OCI-LY1 (cell line): ENCODE measurements around the gene ZNF598.

Experiments used
- H2AFZ ChIP-seq: fragments of 200-600 bp; sonication (generic), shearing (Covaris generic); 2 replicates; pipeline ENCODE4 v1.6.0; 2014; ENCODE audit warnings: antibody characterized with exemption, mild to moderate bottlenecking, low read length
- H3F3A ChIP-seq: fragments of 200-600 bp; sonication (generic), shearing (Covaris generic); 2 replicates; pipeline ENCODE4 v1.6.0; 2014; ENCODE audit warnings: mild to moderate bottlenecking, antibody characterized with exemption, low read length, moderate library complexity; ENCODE audit not compliant: insufficient read depth
- H3K27ac ChIP-seq: fragments of 200-600 bp; sonication (generic); 2 replicates; pipeline ENCODE4 v1.5.1; 2014; ENCODE audit warnings: low read length, mixed run types, mild to moderate bottlenecking, low read depth; ENCODE audit not compliant: poor library complexity, severe bottlenecking
- H3K27me3 ChIP-seq: fragments of 200-600 bp; sonication (generic); 2 replicates; pipeline ENCODE4 v1.6.0; 2014; ENCODE audit warnings: antibody characterized with exemption, mild to moderate bottlenecking, low read length, moderate library complexity; ENCODE audit not compliant: insufficient read depth
- H3K36me3 ChIP-seq: fragments of 200-600 bp; sonication (generic); 2 replicates; pipeline ENCODE4 v1.6.1; 2014; ENCODE audit warnings: mild to moderate bottlenecking, antibody characterized with exemption, low read length, moderate library complexity, mixed read lengths; ENCODE audit not compliant: insufficient read depth
- H3K4me1 ChIP-seq: fragments of 200-600 bp; sonication (generic); 2 replicates; pipeline ENCODE4 v1.5.1; 2014; ENCODE audit warnings: mild to moderate bottlenecking, low read length, moderate library complexity; ENCODE audit not compliant: insufficient read depth, severe bottlenecking
- H3K4me2 ChIP-seq: fragments of 200-600 bp; sonication (generic), shearing (Covaris generic); 2 replicates; pipeline ENCODE4 v1.6.1; 2014; ENCODE audit warnings: low read length
- H3K4me3 ChIP-seq: fragments of 200-600 bp; sonication (generic); 2 replicates; pipeline ENCODE4 v1.5.1; 2014; ENCODE audit warnings: low read length, low read depth, mild to moderate bottlenecking, mixed read lengths; ENCODE audit not compliant: poor library complexity, severe bottlenecking
- H3K79me2 ChIP-seq: fragments of 200-600 bp; shearing (Covaris generic); 2 replicates; pipeline ENCODE4 v1.6.1; 2016; ENCODE audit warnings: mixed run types, low read length, mixed read lengths; ENCODE audit not compliant: insufficient read depth
- H3K9ac ChIP-seq: fragments of 200-600 bp; sonication (generic), shearing (Covaris generic); 2 replicates; pipeline ENCODE4 v1.6.1; 2014; ENCODE audit warnings: mild to moderate bottlenecking, low read length, mixed read lengths
- H3K9me2 ChIP-seq: fragments of 200-600 bp; sonication (generic), shearing (Covaris generic); 2 replicates; pipeline ENCODE4 v1.6.1; 2014; ENCODE audit warnings: low read depth, mild to moderate bottlenecking, low read length, mixed read lengths
- H3K9me3 ChIP-seq: fragments of 200-600 bp; shearing (Covaris generic); 2 replicates; pipeline ENCODE4 v1.6.1; 2014; ENCODE audit warnings: low read length, mixed read lengths
- H4K20me1 ChIP-seq: fragments of 200-600 bp; sonication (generic), shearing (Covaris generic); 2 replicates; pipeline ENCODE4 v1.6.0; 2016; ENCODE audit warnings: mild to moderate bottlenecking, low read length; ENCODE audit not compliant: insufficient read depth
- EZH2 ChIP-seq: fragments of 200-600 bp; sonication (generic), shearing (Covaris generic); IDR thresholded peaks from 2 replicates; pipeline ENCODE4 v1.8.0; 2017; ENCODE audit warnings: borderline replicate concordance, mixed run types, mild to moderate bottlenecking, antibody characterized with exemption, low read length, moderate library complexity, mixed read lengths
- TF ChIP-seq, protein P1 (sequence below): fragments of 200-600 bp; sonication (generic), shearing (Covaris generic); IDR thresholded peaks from 2 replicates; pipeline ENCODE4 v1.5.1; 2017; ENCODE audit warnings: mild to moderate bottlenecking, antibody characterized with exemption, low read length, moderate library complexity, mixed read lengths

ZNF598 gene

DNA sequence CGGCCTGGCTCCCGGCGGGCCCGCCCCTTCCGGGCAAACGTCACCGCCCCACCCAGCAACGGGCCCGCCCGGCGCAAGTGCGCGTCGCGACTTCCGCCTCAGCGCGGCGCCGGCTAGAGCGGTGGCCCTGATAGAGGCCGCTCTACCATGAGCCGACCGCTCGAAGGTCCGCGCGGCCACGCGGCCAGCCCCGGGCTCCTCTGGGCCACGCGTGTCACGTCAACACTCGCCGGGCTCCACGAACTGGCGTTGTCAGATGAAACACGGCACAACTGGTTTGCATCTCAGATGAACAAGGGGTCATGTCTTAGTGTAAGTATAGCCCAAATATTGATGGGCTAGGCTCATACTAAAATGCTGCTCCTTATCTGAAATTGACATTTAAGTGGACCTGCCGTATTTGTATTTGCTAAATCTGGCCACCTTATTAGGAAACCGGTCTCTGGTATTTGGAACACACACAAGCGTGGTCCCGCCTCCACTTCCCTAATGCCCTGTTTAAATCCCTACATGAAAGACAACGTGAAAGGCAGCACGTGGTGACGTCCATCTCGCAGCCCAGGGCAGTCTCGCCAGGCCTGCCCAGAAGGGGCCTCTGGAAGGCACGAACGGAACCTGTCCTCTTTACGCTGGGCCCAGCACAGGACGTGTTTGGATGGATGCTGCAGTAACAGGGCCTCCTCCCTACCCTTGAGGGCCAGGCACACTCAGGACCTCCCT, at the start of gene ZNF598:
ZNF598 (minus strand) TSS at position 31 of the 720 bp plus-strand sequence.
- no peak for TF ChIP-seq EZH2
- TF ChIP-seq, protein P1, sequence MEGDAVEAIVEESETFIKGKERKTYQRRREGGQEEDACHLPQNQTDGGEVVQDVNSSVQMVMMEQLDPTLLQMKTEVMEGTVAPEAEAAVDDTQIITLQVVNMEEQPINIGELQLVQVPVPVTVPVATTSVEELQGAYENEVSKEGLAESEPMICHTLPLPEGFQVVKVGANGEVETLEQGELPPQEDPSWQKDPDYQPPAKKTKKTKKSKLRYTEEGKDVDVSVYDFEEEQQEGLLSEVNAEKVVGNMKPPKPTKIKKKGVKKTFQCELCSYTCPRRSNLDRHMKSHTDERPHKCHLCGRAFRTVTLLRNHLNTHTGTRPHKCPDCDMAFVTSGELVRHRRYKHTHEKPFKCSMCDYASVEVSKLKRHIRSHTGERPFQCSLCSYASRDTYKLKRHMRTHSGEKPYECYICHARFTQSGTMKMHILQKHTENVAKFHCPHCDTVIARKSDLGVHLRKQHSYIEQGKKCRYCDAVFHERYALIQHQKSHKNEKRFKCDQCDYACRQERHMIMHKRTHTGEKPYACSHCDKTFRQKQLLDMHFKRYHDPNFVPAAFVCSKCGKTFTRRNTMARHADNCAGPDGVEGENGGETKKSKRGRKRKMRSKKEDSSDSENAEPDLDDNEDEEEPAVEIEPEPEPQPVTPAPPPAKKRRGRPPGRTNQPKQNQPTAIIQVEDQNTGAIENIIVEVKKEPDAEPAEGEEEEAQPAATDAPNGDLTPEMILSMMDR, result no peak

DNA sequence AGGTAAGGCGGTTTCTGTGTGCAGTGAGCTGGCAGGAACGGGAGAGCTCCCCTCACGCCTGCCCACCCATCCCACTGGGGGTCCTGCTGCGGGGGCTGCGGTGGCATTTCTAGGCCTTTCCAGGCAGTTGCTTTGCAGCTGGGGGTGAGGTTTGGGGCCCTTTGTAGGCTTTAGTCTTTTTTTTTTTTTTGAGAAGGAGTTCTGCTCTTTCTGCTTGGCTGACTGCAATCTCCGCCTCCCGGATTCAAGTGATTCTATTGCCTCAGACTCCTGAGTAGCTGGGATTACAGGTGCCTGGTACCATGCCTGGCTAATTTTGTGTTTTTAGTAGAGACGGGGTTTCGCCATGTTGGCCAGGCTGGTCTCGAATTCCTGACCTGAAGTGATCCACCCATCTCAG, 49.3 kb upstream of the ZNF598 start:
- Histone ChIP-seq H2AFZ (no peak overlapping the region), H3K4me1 (peaks cover 26% of the 10 kb centered on the region), H3K4me2 (no peak overlapping the region), H3K9me2 (no peaks in the 10 kb centered on the region), H4K20me1 (no peaks in the 10 kb centered on the region), H3K9ac (no peak overlapping the region), H3K79me2 (no peaks in the 10 kb centered on the region), H3K36me3 (peaks cover 21% of the 10 kb centered on the region), H3K9me3 (no peaks in the 10 kb centered on the region), H3F3A (no peaks in the 10 kb centered on the region), H3K4me3 (no peak overlapping the region), H3K27me3 (no peaks in the 10 kb centered on the region), H3K27ac (peak overlapping the region; percentile 9)
- TF ChIP-seq EZH2, result no peak
- TF ChIP-seq, protein P1, result no peak

More for the DNA sequence above, at the start of gene ZNF598:
- H3K9me3 ChIP-seq, result no peaks in the 10 kb centered on the region
- 0 out of 2 replicates have a peak, but pooled peaks cover 6% of the 10 kb centered on the region for H3K36me3 ChIP-seq
- peak within 1 kb of the TSS; percentile 98 for H3K4me2 ChIP-seq
- no peaks in the 10 kb centered on the region for H3K9me2 ChIP-seq
- H3K4me1 ChIP-seq, result peaks cover 49% of the 10 kb centered on the region
- H2AFZ ChIP-seq, result peak within 1 kb of the TSS; percentile 5; the same call in 1 of the 2 replicates
- no peaks in the 10 kb centered on the region for H4K20me1 ChIP-seq
- peaks cover 11% of the 10 kb centered on the region for H3K79me2 ChIP-seq
- no peaks in the 10 kb centered on the region for H3K27me3 ChIP-seq
- H3F3A ChIP-seq, result no peaks in the 10 kb centered on the region
- peak within 1 kb of the TSS; percentile 99 for H3K9ac ChIP-seq
- peak within 1 kb of the TSS; percentile 99 for H3K4me3 ChIP-seq
- H3K27ac ChIP-seq, result peak within 1 kb of the TSS; percentile 53

DNA sequence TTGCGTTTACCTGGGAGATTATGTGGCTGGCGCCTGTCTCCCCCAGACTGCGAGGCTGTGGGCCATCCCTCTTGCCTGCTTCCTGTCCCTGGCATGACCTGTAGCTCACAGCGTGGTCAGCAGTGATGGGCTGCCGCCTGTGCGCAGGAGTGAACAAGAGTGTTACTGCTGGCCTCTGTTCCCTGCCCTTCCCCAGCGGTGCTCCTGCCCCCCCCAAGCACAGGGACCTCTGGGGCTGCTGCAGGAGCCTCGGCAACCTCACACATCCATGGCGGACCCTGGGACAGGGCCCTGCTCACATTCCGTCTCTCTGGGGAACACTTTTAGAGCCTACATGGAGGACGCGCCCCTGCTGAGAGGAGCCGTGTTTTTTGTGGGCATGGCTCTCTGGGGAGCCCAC, 48.8 kb upstream of the ZNF598 start:
- Histone ChIP-seq H2AFZ (no peak overlapping the region), H3K9ac (no peak overlapping the region), H3K27me3 (no peaks in the 10 kb centered on the region), H3K27ac (peak overlapping the region; percentile 9), H3K4me1 (peaks cover 26% of the 10 kb centered on the region), H3K4me3 (no peak overlapping the region), H3K4me2 (no peak overlapping the region), H4K20me1 (no peaks in the 10 kb centered on the region), H3K9me2 (no peaks in the 10 kb centered on the region), H3K9me3 (no peaks in the 10 kb centered on the region), H3K36me3 (peaks cover 21% of the 10 kb centered on the region), H3F3A (no peaks in the 10 kb centered on the region), H3K79me2 (no peaks in the 10 kb centered on the region)
- no peak for TF ChIP-seq EZH2
- TF ChIP-seq, protein P1, result no peak
